ENCODE results near the gene MAP2K5. TPM values are rescaled to one million over a fixed set of nuclear protein-coding genes. Genes with fewer than 3 reads are reported as not detected.
A peak's percentile ranks its signal among the peaks of the same experiment; 100 is the strongest.

Gene MAP2K5
- total and polyA plus RNA-seq, 10 of the 15 experiments (the other 5 are each of a cell fraction or from before 2014, with no cell fraction given) = 1.3 to 19.4 (median 9.6) TPM

GRCh38 chr15:67762610-67763368 is 220.3 kb downstream of the MAP2K5 start (continued):
- TF ChIP-seq CUX1 (IDR thresholded peaks at IDR 0.05; ENCODE audit: insufficient replicate concordance, low read depth, low read length) (peak; percentile 34), CEBPB (IDR thresholded peaks at IDR 0.05; ENCODE audit: borderline replicate concordance in 1 of 2, low read depth in 2 of 2, low read length in 2 of 2) (no peak), JUND (IDR thresholded peaks at IDR 0.05; ENCODE audit: low read depth, low read length) (no peak), NFYB (IDR thresholded peaks at IDR 0.05; ENCODE audit: insufficient read depth, low read depth, low read length) (no peak), MYC (IDR thresholded peaks at IDR 0.05; ENCODE audit: insufficient read depth, insufficient read length, insufficient replicate concordance, low read length, severe bottlenecking) (no peak), BCLAF1 (IDR thresholded peaks at IDR 0.05) (no peak), ESRRA (IDR thresholded peaks at IDR 0.05; ENCODE audit: low read length) (no peak), NBN (IDR thresholded peaks at IDR 0.05) (peak; percentile 79; the same call in 1 of the 2 replicates), HDAC2 (IDR thresholded peaks at IDR 0.05) (no peak), CREB1 (IDR thresholded peaks at IDR 0.05; ENCODE audit: low read depth) (peak; percentile 65; the same call in 1 of the 2 replicates), SREBF2 (IDR thresholded peaks at IDR 0.05; ENCODE audit: low read length) (peak; percentile 54; the same call in 1 of the 2 replicates), BCL11A (IDR thresholded peaks at IDR 0.05; ENCODE audit: low read depth, low read length) (peak; percentile 84), EED (IDR thresholded peaks at IDR 0.05; ENCODE audit: low read depth) (peak; percentile 71), FOXM1 (IDR thresholded peaks at IDR 0.05; ENCODE audit: low read depth, low read length) (peak; percentile 81; the same call in 1 of the 2 replicates), NR2C2 (IDR thresholded peaks at IDR 0.05; ENCODE audit: borderline replicate concordance, control insufficient read depth, insufficient read length, low read depth) (no peak), HDAC6 (IDR thresholded peaks at IDR 0.05; ENCODE audit: unreplicated experiment) (no peak), POLR2AphosphoS2 (IDR thresholded peaks at IDR 0.05; ENCODE audit: low read depth, low read length) (no peak), USF1 (IDR thresholded peaks at IDR 0.05; ENCODE audit: borderline replicate concordance, extremely low read length, insufficient read depth, low read depth, low read length) (no peak), BCL3 (IDR thresholded peaks at IDR 0.05; ENCODE audit: borderline replicate concordance, insufficient read depth, low read depth, low read length, poor library complexity, severe bottlenecking) (peak; percentile 57)

Measured in GM12878 (cell line).